GM21528 (cell line): ENCODE data around the gene CBX8.

Source experiments
- ATAC-seq: cut with Tn5 transposase; IDR thresholded peaks from one replicate; pipeline ENCODE4 v1.9.1; 2021; ENCODE audit warnings: mild to moderate bottlenecking, moderate library complexity; ENCODE audit not compliant: unreplicated experiment, low FRiP score

The CBX8 gene

DNA sequence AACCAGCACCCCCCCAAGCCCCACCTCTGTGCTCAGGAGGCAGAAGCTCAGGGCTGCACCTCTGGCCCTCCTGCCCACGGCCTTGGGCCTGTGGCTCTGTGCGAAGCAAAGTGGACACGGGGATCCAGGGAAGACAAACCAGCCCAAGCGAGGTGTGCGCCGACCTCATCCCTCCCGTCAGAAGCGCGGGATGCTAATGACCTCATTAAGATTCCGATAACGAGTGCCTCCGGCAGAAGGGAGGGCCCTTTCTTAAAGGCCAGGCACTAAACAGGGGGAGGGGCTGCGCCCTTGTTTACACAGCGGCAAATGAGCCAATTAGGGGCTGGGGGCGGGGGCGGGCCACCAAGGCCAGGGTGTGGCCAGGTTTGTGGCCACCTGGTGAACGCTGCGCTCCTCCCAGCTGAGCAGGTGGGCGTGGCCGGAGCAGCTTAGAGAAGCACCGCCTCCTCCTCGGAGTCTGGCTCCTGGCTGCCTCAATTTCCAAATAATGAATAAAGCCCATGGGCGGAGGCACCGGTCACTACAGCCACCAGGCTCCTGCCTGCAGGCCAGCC is 39.2 kb upstream of the CBX8 start:
- ATAC-seq: no peak

DNA sequence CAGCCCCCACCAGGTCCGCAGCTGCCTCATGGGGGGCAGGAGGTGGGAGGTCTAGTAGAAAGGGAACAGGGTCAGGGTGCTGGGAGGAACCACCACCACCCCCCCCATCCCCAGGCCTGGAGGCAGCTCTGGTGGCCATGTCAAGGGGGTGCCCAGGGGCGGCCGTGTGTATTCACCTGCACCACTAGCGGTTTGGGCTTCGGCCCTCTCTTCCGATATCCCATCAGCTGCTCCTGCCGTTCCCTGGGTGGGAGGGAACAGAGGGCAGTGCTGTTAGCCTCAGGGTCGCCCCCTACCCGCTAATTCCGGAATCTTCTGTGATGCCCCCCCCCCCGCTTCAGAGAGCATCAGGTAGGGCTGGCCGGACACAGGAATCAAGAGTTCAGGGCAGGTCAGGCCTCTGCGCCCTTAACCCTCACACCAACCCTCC is 38.6 kb upstream of the CBX8 start:
- no peak for ATAC-seq

DNA sequence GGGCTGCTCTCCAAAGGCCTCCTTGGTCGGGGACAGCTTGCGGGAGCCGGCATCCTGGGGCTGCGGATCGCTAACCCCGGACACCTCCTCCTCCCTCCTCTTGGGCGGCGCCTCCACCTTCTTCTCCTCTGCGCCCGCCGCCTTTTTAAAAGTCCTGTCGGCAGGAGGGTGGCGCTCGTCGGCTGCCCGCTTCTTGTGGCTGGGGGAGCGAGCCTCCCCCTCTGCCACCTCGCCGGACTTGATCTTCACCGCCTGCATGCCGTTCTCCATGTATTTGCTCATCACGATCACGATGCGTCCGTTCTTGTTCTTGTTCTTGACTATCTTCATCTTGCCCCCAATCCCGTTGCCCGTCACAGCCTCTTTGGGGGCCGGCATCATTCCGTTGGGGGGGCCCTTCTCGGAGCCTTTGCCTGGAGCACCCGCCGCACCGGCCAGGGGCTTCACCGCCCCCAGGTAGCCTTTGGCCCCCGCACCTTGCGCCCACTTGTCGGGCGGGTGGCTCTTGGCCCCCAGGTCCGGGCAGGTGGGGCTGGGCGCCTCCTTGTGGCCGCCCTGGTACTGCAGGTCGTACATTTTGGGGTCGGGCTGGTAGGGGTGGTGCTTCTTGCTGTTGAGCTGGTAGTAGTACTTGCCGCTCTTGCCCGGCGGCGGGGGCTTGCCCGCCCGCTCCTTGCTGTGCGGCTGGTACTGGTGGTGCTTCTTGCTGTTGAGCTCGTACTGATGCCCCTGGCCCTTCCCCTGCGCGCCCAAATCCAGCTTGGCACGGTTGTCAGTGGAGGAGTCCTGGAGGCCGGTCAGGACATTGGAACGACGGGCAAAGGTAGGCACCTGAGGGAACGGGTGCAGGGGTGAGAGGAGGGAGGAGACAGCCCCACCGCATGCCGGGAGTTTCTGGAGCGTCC is 37.9 kb upstream of the CBX8 start:
- ATAC-seq: no peak

DNA sequence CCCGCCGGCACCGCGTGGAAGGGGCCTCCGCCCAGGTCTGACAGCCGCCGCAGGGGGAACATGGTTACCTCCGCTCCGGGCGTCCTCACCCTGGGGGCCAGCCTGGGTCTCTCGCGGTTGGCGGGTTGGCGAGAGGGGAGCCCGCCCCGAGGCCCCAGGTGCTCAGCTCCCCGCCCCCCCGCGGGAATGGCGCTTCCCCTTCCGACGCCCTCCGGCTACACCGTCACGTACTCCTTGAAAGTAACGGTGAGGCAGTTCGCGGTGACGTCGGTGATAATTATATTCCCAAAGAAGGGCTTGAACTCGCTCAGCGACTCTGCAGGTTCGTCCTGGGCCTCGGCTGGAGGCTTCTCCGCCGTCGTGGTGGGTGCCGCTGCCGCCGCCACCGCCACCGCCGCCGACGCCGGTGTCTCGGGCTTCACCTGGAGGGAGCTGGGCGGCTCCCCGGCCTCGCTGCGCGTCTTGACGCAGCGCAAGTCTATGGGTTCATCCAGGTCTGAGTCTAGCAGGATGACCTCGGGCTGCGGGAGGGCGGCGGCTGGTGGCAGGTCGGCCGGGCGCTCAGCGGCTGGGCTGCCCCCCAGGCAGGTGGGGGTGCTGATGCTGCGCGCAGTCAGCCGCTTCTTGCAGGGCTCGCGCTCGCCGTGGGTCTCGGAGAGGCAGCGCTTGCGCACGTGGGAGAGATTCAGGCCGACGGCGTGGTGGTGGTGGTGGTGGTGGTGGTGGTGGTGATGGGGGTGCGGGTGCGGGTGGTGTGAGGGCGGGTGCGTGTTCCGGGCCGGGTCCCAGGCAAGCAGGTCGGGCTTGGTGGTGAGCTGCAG is 37.1 kb upstream of the CBX8 start:
- no peak for ATAC-seq

DNA sequence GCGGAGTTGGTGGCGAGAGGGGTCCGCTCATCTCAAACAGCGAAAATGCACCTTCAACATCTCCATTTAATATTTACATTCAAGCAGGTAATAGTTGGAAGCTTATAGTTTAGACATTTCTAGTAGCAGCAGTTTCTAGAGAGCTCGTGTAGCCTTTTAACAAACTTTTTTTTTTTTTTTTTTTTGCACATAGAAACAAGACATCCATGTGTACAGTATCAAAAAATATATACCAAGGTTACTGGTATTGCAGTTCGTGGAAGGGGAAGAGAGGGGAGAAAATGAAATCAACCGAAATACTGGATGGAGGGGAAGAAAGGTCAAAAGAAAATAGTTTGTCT is 36.2 kb upstream of the CBX8 start:
- no peak for ATAC-seq

DNA sequence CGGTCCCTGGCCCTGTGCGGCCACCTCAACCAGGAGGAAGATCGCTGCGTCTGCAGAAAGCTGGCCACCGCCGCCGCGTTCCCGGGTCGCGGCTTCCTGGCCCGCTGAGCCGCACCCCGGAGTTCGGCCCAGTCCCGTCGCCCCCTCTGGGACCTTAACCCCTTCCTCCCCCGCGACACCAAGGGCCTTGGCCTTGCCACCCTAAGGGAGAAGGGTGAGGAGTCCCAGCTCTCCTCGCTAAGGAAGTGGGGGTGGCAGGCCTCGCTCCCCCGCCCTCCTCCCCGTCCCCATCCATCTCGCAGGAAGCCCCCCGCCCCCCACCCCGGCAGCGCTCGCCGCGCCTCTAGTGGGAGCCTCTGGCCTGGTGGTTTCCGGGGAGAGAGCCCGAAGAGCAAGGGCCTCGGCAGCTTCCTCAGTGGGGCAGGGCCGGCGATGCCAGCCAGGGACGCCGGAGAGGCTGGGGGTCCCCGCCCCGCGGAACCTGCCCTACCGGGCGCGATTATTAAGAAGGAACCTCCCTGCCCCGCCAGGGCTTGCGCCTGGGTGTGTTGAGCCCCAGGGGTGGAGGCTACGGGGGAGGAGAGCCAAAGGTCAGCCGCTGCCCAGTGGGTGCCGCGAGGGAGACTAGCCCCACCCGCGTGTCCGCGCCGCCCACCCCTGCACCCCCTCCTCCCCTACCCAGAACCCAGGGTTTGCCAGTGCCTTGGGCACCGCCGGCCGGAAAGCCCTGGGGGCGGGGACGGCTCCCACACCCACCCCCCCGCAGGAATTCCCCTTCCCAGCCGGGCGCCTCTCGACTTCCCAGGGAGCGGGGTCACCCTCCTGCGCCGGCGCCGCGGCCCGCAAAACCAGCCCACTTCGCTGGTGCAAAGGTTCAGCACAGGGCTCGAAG is 35.6 kb upstream of the CBX8 start:
- no peak for ATAC-seq

DNA sequence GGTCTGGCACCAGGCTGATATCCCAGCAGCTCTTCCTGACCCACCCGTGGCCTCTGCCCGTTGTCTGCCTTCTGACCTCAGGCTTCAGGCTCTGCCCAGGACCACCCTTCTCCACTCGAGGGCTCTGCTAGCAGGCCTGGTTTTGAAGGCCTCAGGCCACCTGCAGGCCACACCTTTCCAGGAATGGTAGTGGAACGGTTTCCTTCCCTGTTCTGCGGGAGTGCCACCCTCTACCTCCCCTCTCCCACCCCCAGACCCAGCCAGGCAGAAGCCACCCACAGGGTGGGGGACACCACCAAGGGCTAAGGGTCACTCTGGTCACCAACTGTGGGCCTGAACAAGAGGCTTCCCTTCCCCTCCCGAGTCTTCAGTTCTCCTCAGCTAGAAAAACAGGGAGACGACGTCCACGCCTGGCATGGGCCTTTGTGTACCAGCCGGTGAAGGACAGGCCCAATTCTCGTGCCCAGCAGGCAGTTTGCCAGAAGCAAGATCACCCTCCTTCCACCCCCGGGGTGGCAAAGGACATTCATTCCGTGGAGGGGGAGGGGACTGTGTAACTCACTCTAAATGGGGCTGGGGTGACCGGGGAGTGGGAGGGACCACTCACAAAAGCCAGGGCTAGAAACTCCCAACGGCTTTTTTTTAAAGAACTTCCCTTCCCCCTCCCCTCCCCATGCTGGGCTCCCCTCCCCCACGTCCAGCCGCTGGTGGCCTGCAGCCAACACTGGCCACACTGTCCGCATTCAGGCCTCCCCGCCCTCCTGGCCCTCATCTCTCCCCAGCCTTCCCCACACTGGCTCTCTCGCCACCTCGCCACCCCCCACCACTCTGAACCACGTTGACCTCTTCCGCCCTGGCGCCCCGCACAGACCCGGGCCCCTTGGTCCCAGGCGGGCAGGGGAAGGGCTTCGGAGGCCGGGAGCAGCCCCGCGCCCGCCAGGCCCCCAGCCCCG is 34.7 kb upstream of the CBX8 start:
- ATAC-seq: no peak

DNA sequence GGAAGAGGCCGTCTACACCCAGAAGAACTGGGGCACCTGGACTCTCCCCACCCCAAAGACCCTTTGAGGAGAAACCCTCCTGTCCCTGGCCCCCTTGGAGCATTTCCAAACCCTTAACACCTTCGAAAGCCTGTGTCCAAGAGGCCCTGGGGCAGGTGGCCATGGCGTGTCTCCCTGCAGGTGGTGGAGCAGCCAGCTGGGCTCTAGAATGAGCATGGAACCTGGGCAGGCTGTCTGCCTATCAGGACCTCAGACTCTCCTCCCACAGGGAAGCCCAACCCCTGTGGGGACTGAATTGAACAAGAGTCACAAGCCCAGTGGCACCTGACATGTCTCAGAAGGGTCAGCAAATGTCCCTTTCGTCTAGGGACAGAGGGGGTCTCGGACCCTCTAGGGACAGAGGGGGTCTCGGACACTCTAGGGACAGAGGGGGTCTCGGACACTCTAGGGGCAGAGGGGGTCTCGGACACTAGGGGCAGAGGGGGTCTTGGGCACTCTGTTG is 33.9 kb upstream of the CBX8 start:
- no peak for ATAC-seq

DNA sequence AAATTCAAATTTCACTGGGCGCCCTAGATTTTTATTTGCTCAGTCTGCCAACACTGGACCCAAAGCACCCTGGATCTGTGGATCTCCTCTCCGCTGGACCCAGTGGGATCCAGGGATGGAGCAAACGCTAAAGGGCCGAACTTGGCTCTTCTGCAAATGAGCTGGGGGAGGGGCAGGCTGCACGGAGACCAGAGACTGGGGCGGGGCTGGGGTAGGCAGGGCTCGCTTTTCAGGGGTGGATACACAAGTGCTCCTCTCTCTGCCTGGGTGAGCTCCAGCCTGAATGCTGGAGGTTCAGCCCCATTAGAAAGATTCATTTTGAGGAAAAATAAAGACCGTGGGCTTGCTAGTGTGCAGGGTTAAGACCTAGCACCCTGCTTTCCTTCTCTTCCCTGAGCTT is 33.4 kb upstream of the CBX8 start:
- no peak for ATAC-seq

DNA sequence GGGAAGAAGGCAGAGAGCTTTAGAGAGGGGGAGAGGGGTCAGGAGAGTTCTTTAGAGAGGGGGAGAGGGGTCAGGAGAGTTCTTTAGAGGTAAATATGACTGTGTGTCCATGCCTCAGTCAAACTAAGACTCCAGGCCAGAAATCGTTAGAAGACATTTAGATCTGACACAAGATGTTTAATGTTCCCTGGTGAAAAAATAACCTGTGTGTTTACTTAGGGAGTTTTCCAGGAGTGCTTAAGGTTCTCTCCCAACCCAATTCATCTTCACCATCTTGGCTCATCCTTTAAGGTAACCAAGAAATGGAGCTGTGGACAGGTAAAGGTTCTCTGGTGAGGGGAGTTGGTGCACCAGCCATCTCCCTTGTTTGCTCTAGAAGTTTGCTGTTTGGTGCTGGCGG is 32.6 kb upstream of the CBX8 start:
- no peak for ATAC-seq

DNA sequence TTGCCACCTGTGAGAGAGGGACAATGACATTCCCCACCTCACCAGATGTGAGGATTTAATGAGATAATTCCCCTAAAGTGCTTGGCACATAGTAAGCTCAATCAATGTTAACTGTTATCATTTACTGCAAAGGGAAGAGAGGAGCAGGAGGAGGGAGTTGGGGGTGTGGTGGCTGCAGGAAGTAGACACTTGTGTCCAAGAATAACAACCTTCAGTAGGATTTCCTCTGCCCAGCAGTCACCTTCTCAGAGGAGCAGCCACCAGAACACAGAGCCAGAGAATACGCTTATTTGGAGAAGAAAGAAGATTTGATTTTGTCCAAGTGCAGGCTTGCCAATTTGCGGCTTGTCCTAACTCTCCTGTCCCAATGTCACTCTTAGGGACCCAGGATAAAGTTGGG is 32.1 kb upstream of the CBX8 start:
- ATAC-seq: no peak

DNA sequence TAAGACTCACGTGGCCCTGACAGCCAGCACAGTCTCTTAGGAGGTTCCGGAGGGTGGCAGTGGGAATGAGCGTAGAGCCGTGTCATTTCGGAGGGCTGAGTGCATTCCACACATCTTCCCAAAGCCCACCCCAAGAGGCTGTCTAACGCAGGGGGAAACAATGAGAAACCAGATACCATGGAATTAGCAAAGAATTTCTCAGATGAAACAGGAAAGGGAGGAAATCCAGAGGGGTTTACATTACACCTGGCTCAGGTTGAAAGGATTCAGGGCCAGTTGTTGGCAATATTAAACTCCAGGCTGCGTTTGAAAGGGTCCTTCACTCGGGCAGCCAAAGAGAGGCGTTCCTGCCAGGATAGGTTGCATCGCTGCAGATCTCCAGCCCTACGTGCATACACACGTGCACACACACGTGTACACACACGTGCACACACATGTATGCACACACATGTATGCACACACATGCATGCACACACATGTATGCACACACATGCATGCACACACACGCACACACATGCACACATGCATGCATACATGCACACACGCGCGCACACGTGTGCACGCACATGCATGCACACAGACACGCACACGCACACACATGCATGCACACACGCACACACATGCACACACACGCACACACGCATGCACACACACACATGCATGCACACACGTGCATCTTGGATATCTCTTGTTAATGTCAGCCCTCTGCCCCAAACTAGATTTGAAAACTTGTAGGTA is 30.1 kb upstream of the CBX8 start:
- ATAC-seq: no peak

DNA sequence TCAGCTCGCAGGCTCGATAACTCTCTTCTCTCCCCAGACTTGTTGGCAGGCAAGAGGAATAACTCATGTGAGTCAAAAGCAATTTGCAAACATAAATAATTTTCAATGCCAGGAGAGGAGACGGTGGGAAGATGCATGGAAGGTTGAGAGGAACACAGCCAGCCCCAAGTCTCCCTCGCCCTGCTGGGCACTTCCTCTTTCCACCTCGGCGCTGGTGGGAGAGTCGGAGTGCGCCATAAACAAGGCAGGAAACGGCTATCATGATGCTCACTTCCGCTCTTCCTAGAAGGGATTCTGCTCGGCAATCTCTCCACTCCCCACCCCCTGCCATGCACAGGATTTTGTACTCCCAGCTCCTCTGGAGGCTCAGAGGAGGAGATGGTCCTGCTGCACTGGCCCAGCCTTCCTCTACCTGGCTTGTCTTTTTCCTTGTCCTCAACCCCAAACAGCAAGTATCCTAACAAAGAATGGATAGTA is 29.4 kb upstream of the CBX8 start:
- ATAC-seq: no peak

DNA sequence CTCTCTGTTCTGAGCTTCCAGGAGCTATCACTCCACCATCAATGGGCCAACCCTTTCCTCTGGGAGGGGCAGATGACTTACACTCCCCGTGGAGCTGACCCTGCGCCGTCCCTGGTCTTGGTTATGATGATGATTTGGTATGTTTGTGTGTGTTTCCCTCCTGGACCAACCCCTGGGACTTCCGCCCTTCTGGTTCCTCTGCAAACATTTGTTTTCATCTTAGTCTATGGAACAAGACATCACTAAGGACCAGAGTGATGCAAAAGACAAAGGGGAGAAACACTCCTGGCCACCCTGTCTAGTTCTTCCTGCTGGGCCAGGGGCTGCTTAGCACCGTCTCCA is 28.7 kb upstream of the CBX8 start:
- ATAC-seq: no peak

DNA sequence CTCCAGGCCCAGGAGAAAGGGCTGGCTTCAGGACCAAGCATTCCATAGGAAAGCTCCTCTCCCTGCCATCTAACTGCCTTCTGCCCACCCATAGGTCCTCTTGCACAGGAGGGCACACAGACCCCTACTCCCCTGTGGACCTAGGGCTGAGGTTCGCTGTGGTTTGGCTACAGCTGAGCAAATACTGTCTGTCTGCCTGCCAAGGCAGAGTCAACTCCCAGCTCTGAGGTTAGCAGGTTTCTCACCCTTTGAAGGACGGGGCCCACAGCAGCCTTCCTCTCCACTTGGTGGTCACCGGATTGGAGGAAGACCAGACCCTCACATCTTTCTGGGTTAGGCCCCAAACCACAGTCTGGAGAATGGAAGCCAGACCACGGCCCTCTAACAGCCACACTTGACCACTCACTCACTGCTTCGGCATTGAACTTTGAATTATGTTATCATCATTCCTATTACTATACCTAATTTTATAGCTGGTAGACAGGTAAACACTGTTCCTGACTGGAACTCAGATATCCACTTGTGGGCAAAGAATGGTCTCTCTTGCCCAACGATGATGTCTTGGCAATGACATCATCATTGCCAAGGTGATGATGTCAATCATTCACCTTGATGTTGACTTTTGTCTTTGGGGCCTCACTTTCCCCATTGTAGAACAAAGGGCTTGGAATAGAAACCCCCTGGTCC is 28.2 kb upstream of the CBX8 start:
- no peak for ATAC-seq

DNA sequence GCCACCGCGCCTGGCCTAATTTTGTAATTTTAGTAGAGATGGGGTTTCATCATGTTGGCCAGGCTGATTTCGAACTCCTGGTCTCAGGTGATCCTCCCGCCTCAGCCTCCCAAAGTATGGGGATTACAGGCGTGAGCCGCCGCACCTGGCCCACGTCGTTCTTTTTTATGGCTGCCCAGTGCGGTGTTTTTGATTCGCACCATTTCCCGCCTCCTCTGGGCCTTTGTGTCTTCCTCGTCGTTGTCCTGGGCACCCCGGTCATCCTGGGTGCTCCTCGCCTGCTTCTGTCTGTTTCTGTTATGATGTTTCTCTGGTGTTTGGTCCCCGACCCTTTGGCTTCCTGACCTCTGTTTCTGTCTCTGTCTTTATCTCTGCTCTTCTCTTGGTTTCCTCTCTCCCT is 27.4 kb upstream of the CBX8 start:
- no peak for ATAC-seq

DNA sequence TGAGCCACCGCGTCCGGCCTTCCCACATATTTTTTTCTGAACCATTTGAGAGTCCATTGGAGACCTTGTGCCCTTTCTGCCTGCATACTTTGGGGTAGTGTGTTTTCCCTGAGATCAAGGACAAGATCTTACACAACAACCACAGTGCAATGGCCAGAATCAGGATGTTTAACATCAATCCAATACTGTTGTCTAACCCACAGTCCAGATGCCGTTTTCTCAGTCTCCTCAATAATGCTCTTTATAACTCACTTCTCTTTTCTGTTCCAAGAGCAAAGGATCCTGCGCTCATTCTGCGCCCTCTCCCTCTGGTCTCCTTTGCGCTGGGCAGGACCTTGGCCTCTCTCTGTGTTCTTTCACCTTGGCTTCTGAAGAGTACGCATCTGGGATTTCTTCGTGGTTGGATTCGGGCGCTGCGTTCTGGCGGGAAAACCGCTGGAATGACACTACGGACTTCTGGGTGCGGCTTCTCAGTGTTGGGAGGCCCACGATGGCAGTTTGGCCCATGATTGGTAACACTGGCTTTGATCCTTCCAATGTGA is 25.8 kb upstream of the CBX8 start:
- ATAC-seq: no peak
